Measurements from ENCODE around the gene COL23A1.

Gene COL23A1

DNA sequence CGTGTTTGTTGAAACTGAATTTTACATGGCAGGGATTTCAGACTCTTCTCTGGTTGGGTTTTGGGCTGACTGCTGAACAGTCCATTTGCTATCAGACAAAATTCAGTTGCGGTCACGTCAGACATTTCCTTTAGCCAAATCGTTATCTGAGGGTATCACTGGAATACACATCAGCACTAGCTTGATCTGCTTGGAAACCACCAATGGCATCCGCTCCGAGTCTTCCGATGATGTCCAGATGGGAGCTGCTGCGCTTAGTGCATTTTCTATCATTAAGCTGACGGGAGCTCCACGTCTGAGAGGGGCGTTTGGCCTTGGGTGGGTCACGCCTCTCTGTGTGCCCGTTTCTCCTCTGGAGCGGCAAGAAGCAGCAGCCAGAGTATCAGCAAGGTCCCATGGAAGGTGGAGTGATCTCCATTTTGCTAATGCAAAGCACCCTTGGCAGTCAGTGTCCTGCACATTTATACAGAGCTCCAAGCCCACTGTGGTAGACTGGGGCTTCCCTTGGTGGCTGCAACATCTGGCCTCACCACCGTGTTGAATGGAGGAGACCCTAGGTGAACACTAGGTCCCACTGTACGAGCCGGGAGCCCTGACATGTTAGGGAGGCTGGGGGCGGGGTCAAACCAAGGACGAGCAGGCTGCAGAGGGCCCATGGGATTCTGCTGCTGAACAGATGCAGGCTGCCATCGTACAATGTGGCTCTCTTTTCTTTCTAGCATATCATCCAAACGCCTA, 223.0 kb downstream of the COL23A1 start:
- Histone ChIP-seq H3K36me3 (replicated peaks; ENCODE audit: insufficient read depth, low read length) (no peaks in the 10 kb centered on the region), H3K9me2 (replicated peaks; ENCODE audit: insufficient read depth, low read length) (no peaks in the 10 kb centered on the region), H3K27me3 (replicated peaks; ENCODE audit: insufficient read depth, low read length) (peaks cover 47% of the 10 kb centered on the region), H3K4me1 (ENCODE audit: low read length) (no peaks in the 10 kb centered on the region), H3K79me2 (ENCODE audit: low read length) (no peaks in the 10 kb centered on the region), H3K27ac (ENCODE audit: low read length) (no peak overlapping the region), H3K4me2 (ENCODE audit: low read depth, low read length) (no peak overlapping the region), H3K9me3 (replicated peaks; ENCODE audit: insufficient read depth, low read length) (no peaks in the 10 kb centered on the region), H4K20me1 (ENCODE audit: insufficient read depth, low read length) (no peaks in the 10 kb centered on the region), H3F3A (ENCODE audit: insufficient read depth, low read length) (no peaks in the 10 kb centered on the region), H2AFZ (ENCODE audit: low read length) (no peak overlapping the region), H3K9ac (ENCODE audit: low read length) (no peak overlapping the region), H3K4me3 (ENCODE audit: low read length) (no peak overlapping the region)
- no peak for DNase-seq
- TF ChIP-seq EZH2 (optimal IDR thresholded peaks at IDR 0.05; ENCODE audit: low read depth, low read length) (no peak), EZH2phosphoT487 (IDR thresholded peaks at IDR 0.05; ENCODE audit: low read length) (no peak)
- TF ChIP-seq, protein P1, sequence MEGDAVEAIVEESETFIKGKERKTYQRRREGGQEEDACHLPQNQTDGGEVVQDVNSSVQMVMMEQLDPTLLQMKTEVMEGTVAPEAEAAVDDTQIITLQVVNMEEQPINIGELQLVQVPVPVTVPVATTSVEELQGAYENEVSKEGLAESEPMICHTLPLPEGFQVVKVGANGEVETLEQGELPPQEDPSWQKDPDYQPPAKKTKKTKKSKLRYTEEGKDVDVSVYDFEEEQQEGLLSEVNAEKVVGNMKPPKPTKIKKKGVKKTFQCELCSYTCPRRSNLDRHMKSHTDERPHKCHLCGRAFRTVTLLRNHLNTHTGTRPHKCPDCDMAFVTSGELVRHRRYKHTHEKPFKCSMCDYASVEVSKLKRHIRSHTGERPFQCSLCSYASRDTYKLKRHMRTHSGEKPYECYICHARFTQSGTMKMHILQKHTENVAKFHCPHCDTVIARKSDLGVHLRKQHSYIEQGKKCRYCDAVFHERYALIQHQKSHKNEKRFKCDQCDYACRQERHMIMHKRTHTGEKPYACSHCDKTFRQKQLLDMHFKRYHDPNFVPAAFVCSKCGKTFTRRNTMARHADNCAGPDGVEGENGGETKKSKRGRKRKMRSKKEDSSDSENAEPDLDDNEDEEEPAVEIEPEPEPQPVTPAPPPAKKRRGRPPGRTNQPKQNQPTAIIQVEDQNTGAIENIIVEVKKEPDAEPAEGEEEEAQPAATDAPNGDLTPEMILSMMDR (IDR thresholded peaks at IDR 0.05; ENCODE audit: low read length) = no peak

DNA sequence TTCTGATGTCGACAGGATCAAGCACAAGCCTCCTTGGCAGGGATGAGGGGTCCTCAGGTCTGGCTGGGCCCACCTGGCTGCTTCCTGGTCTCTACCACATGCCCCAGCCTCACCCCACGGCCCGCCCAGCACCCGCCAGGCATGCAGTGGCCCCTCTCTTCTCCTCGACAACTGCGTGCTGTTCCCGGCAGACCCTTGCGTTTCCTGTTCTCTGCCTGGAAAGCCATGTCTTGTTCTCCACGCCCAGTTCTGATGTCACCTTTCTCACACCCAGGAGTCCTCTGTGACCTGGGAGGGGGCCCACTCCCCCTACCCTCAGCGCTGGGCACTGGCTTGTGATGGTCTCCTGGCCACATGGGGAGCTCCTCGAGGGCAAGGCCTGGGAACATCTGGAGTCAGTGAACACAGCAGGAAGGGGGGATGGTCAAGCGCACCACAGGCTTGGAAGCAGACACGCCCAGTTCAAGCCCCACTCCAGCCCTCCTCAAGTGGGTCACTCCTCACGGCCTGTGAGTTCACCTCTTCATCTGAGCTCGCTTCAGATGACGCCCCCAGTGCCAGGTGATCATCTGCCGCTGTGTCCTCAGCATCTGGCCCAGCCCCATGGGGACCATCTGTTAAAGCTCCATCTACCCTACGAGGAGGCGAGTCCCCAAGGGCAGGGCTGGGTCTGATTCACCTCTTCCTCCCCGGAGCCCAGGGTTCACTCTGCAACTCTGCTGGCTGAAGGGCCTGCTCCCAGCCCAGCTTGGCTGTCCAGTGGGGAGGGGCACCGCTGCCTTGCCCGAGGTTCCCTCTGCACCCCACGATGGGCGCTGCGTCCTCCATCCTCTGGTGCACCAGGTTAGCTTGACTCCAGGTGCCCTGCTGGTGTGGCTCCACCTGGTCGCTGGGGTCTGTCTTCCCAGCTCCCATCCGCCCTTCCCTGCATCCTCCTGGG, 224.4 kb downstream of the COL23A1 start:
- Histone ChIP-seq H3K4me1 (ENCODE audit: low read length) (no peaks in the 10 kb centered on the region), H2AFZ (ENCODE audit: low read length) (no peak overlapping the region), H3K9me2 (replicated peaks; ENCODE audit: insufficient read depth, low read length) (no peaks in the 10 kb centered on the region), H3K4me2 (ENCODE audit: low read depth, low read length) (no peak overlapping the region), H3K27ac (ENCODE audit: low read length) (no peak overlapping the region), H3K4me3 (ENCODE audit: low read length) (no peak overlapping the region), H4K20me1 (ENCODE audit: insufficient read depth, low read length) (no peaks in the 10 kb centered on the region), H3F3A (ENCODE audit: insufficient read depth, low read length) (no peaks in the 10 kb centered on the region), H3K9me3 (replicated peaks; ENCODE audit: insufficient read depth, low read length) (no peaks in the 10 kb centered on the region), H3K9ac (ENCODE audit: low read length) (no peak overlapping the region), H3K36me3 (replicated peaks; ENCODE audit: insufficient read depth, low read length) (no peaks in the 10 kb centered on the region), H3K79me2 (ENCODE audit: low read length) (no peaks in the 10 kb centered on the region), H3K27me3 (replicated peaks; ENCODE audit: insufficient read depth, low read length) (peaks cover 44% of the 10 kb centered on the region)
- no peak for DNase-seq
- TF ChIP-seq EZH2phosphoT487 (IDR thresholded peaks at IDR 0.05; ENCODE audit: low read length) (no peak), EZH2 (optimal IDR thresholded peaks at IDR 0.05; ENCODE audit: low read depth, low read length) (no peak)
- TF ChIP-seq, protein P1 (IDR thresholded peaks at IDR 0.05; ENCODE audit: low read length) = no peak

DNA sequence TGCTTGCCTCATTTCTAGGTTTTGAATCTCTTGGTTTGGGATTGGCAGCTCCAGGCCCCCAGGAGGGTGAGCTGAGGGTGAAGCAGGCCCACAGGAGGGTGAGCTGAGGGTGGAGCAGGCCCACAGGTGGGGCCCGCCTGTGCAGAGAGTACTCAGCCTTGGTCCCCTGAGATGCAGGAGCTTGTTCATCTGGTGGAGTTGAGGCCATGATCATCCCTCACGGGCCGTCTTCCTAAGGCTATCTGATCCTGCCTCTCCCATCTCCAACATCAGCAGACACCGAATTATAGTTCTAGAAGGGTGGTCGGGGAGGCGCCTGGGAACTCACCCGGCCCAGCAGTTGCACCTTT, 225.9 kb downstream of the COL23A1 start:
- no peaks in the 10 kb centered on the region for H3K9me2 ChIP-seq (replicated peaks; ENCODE audit: insufficient read depth, low read length)
- no peak overlapping the region for H3K27ac ChIP-seq (ENCODE audit: low read length)
- DNase-seq = no peak
- no peaks in the 10 kb centered on the region for H3F3A ChIP-seq (ENCODE audit: insufficient read depth, low read length)
- no peaks in the 10 kb centered on the region for H3K4me1 ChIP-seq (ENCODE audit: low read length)
- TF ChIP-seq, protein P1 (IDR thresholded peaks at IDR 0.05; ENCODE audit: low read length) = no peak
- TF ChIP-seq EZH2 (optimal IDR thresholded peaks at IDR 0.05; ENCODE audit: low read depth, low read length) = no peak
- no peak for TF ChIP-seq EZH2phosphoT487 (IDR thresholded peaks at IDR 0.05; ENCODE audit: low read length)
- H3K9me3 ChIP-seq (replicated peaks; ENCODE audit: insufficient read depth, low read length) = no peaks in the 10 kb centered on the region
- H3K4me3 ChIP-seq (ENCODE audit: low read length) = no peak overlapping the region
- peaks cover 57% of the 10 kb centered on the region for H3K27me3 ChIP-seq (replicated peaks; ENCODE audit: insufficient read depth, low read length)
- no peak overlapping the region for H3K9ac ChIP-seq (ENCODE audit: low read length)
- H3K4me2 ChIP-seq (ENCODE audit: low read depth, low read length) = no peak overlapping the region
- H4K20me1 ChIP-seq (ENCODE audit: insufficient read depth, low read length) = no peaks in the 10 kb centered on the region
- no peaks in the 10 kb centered on the region for H3K36me3 ChIP-seq (replicated peaks; ENCODE audit: insufficient read depth, low read length)
- no peaks in the 10 kb centered on the region for H3K79me2 ChIP-seq (ENCODE audit: low read length)
- no peak overlapping the region for H2AFZ ChIP-seq (ENCODE audit: low read length)

All from MM.1S (cell line).